Measurements from ENCODE around the gene SGMS1. TPM values are rescaled to one million over a fixed set of nuclear protein-coding genes. Genes with fewer than 3 reads are reported as not detected.
A peak's percentile ranks its signal among the peaks of the same experiment; 100 is the strongest.

SGMS1 gene
- total RNA-seq, 1 donor from 2014 or later: 54.7 TPM

DNA sequence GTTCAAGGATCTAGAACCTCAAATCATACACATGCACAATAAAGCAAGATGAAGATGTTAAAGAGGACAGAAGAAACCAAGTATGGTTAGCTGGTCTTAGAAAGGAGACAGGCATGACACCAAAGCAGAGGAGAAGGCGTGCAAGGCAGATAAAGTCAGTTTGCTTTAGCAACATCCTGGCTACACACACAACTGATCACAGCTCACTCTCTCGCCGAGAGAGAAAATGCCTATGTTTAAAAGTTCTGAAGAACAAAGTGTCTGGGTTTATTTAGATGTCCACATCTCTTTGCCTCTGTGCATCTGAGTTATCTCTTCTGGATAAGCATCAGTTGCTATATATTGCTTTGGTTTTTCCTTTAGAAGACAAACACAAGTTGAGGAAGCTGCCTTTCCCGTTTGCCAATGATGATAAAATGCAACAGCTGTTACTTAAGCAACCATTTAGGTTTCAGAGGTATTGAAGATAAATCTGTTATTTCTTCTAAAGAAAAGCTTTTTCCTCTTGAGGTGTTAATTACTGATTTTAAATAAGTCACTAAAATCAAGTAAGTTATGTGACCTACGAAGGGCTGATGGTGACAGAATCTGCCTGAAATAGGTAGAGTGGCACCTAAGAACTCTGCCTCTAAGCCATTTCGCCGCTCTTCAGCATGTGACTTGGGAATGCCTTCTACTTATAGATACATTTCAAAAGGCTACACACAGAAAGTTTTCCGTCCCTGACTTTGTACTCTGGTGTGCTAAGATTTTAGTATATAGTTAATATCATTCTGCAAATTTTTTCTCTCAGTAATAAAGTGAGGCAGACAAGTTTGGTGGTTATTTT is 226.2 kb downstream of the SGMS1 start:
- intact Hi-C loops (cut with DNase I): no loop called here
- ATAC-seq (no peak), DNase-seq (ENCODE audit: low spot score) (no peak)

DNA sequence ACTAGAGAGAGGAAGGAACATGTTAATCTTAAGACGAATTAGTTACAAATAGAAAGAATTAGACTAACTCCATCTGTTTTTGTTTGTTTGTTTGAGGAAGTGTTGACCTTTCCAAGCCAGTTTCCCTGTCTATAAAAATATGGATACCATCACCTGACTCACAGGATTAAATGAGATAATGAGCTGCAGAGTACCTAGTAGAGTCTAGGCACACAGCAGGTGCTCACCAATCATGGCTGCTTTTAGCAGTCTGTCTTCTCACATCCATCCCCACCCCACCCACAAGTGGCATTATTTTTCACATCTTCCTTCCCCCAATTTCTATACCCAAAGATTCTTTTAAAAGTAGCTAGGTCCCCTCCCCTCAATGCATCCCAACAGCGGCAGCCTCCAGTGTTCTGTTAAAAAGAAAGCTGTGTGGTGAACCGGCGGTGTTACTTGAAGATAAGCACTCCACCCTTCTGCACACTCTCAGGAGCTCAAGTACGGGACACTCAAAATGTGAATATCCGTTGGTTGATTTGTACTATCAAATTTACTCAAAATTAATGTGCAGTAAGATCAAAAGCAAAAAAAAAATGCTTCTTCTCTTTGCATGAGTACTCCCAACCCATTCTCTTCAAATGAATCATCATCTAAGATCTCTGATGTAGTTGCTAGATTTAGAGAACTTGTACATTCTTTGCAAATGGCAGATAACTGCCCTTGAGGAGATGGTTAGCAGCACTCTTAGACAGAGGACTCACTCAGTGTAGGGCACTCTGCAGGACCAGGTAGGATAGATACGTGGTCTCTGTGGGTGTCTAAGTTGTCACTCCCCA is 227.1 kb downstream of the SGMS1 start:
- no peak for ATAC-seq
- no peak for DNase-seq (ENCODE audit: low spot score)
- intact Hi-C loops (cut with DNase I): no loop called here

DNA sequence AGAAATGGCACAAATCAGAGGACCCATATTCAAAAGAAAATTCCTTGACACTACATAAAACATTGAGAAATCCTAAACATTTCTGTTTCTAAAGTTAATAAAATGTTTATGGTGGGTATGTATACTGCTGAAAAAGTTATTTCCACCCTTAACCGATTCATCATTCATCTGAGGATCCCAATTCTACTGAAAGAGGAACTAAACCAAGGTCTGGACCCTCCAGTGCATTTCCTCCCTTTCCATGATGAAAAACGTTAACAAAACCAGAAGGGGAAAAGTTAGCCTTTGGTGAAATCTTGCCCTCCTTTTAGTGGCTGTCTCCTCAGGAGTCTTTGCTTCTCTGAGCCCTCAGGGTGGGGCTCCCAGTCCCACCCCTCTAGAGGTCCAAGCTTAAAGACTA is 227.9 kb downstream of the SGMS1 start:
- intact Hi-C loops (cut with DNase I): no loop called here
- ATAC-seq (no peak), DNase-seq (ENCODE audit: low spot score) (no peak)

DNA sequence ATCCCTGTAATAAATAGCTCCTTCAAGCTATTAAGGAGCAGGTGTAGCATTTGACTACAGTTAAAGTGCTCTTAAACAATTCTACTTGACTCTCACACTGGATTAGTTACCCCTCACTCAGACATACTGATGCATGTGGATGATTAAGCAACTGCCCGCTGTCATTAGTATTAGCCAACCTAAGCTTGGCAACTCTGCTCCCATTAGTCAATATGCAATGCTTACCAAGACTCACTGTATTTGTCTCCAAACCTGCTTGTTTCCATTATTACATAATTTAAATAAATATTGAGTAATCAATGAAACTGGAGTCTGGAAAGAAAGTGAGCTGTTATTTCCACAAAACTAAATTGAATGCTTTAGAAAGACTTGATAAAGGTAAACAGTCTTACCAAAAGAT is 228.5 kb downstream of the SGMS1 start:
- DNase-seq (ENCODE audit: low spot score) (no peak), ATAC-seq (peak; percentile 80)
- intact Hi-C loops (cut with DNase I): no loop called here

DNA sequence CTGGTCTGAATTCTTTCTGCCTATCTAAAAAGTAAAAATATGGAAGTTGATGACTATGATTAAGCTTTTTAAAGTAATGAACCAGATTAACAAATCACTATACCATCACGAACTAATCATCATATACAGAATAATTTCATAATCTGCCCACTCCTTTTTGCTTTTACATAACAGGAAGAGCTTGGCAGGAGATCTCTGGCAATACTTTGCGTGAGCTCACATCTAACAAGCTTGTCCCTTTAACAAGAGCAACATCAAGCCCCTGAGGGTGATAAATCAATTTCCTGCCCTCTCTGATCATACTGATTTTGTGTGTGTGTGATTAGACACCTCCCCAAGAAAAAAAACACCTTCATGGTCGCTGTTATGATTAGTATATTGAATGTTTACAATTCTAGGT is 228.9 kb downstream of the SGMS1 start:
- intact Hi-C loops (cut with DNase I): no loop called here
- DNase-seq (ENCODE audit: low spot score) (no peak), ATAC-seq (peak; percentile 50)

DNA sequence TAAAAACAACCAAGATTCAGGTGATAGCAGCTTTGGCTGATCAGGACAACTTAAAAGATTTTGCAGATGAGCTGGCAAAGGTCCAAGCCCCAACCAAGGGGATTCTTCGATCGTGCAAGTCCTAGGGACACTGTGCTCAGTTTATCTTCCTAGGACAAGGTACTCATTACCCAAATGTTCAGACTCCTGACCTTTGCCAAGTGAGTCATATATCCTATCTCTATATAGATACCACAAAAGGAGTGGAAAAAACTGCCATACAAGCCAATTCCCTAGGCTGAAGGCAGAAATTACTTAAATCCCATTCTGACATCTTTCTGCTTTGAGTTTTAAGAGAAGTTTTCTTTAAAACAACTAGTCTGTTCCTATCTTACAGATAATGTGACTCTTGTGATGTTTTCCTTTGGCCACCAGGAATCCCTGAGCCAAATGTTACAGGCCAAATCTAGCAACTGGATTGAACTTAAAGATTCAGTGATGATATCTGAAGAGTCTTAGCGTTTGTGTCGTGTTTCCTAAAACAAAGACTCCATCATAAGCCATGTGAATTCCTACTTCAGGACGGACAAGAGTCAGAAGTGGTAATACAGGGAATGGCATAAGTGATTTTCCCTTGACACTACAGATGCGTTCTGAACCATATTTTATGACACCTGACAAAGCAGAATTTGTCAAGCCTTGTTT is 229.8 kb downstream of the SGMS1 start:
- intact Hi-C loops (cut with DNase I): no loop called here
- ATAC-seq (no peak), DNase-seq (ENCODE audit: low spot score) (no peak)

DNA sequence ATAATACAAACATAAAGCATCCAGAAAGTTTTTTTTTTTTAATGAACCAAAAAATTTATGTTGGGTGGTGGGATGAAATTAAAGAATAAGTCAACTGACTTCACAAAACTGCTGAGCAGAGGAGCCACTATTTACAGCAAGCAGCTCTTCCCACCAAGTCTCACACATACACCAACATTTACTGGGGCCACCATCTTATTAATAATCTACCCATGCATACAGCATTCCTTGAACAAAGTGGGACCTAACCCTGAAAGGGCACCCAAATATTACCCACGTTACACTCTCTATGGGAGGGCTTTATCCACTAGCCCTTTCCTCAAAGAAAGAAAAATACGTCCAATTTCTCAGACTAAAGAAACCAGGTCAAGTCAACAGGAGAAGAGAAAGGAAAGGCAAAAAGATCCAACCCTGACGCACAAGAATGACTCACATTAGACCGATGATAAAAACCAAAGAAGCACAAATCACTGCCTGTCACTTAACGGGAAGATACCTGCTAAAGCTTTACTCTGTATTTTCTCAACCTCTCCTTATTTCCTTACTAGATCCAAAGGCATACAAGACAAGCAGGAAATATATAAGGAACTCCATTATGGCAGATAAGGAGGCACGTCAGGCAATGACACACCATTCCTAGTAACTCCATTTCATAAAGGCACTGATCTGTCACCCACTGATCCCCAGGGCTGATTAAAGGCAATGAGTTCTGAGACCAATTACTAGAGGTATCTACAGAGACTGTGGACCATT is 230.6 kb downstream of the SGMS1 start:
- no peak for ATAC-seq
- DNase-seq (ENCODE audit: low spot score): no peak
- intact Hi-C loops (cut with DNase I): no loop called here

DNA sequence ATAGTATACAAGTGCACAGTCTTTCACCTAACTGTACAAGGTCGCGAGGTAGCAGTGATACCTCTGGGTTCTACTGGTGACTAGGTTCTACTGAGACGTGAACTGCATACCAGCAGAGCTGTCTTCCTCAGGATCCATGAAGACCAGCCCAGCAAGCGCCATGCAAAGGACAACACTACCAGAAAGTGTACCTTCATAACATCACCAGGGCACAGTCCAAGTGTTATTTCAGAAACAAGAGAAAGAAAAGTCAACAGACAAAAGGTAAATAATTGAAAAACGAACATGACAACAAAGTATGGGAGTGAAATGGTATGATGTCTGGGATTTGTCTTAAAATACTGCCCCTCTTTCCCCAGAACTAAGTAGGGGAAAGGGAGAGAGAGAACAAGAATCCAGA is 231.3 kb downstream of the SGMS1 start:
- ATAC-seq (no peak), DNase-seq (ENCODE audit: low spot score) (no peak)
- intact Hi-C loops (cut with DNase I): no loop called here

DNA sequence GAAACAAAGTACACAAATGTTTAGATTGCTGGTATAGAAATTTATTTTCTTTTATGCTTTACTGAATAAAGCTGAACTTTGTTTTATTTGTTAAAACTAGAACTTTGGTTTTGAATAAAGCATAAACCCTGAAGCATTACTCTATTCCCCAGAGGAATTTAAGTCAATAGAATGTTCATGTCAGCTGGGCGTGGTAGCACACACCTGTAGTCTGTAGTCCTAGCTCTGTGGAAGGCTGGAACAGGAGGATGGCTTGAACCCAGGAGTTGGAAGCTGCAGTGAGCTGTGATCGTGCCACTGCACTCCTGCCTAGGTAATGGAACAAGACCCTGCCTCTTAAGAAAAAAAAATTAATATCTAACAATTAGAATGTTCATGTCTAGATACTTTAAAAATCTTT is 233.5 kb downstream of the SGMS1 start:
- DNase-seq (ENCODE audit: low spot score) (no peak), ATAC-seq (no peak)
- intact Hi-C loops (cut with DNase I): no loop called here

DNA sequence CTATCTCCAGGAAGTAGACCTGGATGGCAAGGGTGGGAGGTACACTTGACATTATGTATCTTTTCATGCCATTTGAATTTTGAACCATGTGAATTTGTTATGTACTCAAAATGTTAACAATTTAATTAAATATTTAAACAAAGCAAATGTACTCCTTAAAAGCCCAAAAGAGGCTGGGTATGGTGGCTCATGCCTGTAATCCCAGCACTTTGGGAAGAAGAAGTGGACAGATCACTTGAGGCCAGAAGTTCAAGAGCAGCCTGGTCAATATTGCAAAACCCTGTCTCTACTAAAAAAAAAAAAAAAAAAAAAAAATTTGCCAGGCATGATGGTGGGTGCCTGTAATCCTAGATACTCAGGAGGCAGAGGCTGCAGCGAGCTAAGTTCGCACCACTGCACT is 235.6 kb downstream of the SGMS1 start:
- ATAC-seq (no peak), DNase-seq (ENCODE audit: low spot score) (no peak)
- intact Hi-C loops (cut with DNase I): no loop called here

DNA sequence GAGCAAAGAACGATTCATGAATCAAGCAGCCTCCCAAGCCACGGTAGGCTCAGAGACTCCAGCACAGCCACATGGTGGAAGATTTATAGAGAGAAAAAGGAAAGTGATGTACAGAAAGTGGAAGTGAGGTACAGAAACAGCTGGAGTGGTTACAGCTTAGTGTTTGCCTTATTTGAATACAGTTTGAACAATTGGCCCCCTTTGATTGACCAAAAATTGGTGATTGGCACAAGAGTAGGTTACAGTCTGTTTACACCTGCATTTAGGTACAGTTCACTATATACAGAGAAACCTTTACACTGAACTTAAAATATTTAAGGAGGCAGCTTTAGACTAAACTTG is 236.1 kb downstream of the SGMS1 start:
- no peak for DNase-seq (ENCODE audit: low spot score)
- intact Hi-C loops (cut with DNase I): no loop called here
- no peak for ATAC-seq

DNA sequence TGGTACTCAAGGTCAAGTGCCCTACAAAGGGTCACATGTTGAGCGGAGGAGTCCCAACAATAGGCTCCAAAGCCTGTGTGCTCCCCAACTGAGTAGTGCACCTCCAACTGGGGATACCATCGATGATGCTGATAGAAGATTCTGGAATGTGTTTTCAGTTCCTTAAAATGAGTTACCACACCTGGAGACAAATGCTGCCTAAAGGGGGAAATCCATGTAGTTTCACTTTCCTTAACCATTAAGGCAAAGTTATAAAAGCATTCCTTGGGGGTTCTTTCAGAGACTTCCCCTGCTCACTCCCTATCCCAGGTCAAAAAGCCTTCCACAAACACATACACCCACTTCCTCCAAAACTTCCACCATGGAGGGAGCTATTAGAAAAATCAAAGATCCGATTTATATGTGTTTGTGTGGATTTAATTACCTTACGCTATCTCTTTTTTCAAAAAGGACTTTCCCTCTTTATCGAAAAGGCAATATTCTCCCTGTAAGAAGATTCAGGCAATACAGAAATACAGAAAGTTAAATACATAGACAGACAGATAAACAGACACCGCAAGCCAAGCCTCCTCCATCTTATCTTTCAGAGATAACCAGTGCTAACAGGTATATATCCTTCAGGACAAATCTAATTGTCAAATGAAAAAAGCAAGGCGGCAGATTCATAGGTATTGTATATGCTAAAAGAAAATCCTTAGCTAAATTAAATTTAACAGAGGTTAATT is 236.6 kb downstream of the SGMS1 start:
- intact Hi-C loops (cut with DNase I): no loop called here
- no peak for DNase-seq (ENCODE audit: low spot score)
- no peak for ATAC-seq

DNA sequence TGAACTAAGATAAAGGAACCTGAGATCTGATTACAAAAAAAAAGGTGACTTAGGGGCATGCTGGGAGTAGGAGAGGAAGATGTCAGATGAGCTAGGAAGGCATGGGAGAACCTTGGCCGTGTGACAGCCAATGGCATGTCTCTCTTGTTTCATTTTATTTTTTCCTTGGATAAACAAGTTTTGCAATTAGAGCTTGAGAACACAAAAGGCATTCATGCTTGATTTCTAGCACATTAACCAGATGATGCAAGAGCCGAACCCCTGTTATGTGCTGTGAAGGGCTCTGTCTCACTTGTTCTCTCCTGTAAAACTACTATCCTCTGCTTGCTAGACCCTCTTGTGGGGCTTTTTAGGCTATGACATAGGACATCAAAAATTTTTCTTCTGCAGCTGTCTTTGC is 238.1 kb downstream of the SGMS1 start:
- peak; percentile 91 for ATAC-seq
- intact Hi-C loops (cut with DNase I): no loop called here
- peak; percentile 68 for DNase-seq (ENCODE audit: low spot score)

DNA sequence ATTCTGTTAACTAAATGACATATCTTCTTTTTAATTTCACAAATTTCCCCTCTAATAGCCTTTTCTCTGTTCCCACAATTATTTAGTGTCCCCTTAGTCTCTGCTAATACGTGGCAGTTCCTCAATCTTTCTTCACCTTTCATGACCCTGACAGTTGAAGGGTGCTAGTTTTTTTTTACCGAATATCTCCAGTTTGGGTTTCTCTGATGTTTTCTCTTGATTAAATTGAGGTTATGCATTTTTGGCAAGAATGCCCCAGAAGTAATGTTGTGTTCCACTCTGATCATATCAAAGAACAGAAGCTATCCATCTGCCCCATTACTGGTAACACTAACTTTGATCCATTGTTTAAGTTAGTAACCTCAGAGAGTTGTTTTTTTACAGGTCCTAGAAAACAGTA is 238.9 kb downstream of the SGMS1 start:
- intact Hi-C loops (cut with DNase I): no loop called here
- no peak for ATAC-seq

DNA sequence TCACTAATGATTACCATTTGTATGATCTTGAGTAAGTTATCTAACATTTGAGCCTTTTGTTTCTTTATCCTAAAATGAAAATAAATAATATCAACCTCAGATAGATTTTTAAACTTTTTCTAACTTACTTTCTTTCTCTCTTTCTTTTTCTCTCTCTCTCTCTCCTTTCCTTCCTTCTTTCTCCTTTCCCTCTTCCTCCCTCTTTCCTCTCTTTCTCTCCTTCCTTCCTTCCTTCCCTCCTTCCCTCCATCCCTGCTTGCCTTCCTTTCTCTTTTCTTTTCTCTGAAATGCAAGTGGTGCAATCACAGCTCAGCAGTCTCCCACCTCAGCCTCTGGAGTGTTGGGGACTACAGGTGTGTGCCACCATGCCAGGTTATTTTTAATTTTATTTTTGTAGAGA is 239.5 kb downstream of the SGMS1 start:
- DNase-seq (ENCODE audit: low spot score) (no peak), ATAC-seq (no peak)
- intact Hi-C loops (cut with DNase I): no loop called here

More for the DNA sequence above, 238.9 kb downstream of the SGMS1 start:
- DNase-seq (ENCODE audit: low spot score): no peak

DNA sequence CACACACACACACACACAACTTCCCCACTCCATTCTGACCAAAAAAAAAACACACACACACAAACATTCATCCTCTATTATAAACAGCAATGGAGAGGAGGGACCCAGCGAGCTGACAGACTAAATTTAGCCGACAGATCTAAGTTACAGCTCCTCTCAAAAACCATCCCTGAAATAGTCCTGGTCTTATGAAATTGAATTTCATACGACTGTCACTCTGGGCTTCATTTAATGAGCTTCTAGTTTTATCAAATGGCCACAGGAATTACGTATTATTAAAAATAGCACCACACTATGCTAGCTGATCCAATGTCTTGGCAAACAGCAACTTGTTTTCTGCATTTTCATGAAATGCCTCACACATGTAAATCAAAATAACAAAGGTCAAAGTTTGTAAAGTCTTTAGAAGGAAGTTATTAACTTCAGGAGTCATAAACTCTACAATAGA is 241.2 kb downstream of the SGMS1 start:
- peak; percentile 2 for ATAC-seq

DNA sequence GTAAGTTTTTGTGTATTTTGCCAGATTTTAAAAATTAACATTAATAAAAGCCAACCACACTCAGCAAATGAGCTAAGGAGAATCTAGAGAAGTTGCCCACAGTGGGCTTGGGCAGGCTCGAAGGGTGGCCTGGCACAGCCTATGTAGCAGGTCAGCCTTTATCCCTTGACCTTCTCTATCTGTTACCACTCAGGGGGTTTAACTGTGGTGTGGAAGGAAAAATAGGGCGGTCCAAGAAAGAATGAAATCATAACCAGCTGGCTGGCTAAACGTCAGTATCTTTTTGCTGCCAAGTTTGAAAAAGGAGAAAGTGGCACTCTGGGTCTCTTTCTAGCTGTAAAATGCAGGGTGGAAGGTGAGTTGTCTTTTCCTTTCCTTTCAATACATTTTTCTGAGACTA is 242.1 kb downstream of the SGMS1 start:
- ATAC-seq (peak; percentile 73), DNase-seq (ENCODE audit: low spot score) (no peak)
- intact Hi-C loops (cut with DNase I): no loop called here

More for the DNA sequence above, 241.2 kb downstream of the SGMS1 start:
- no peak for DNase-seq (ENCODE audit: low spot score)
- intact Hi-C loops (cut with DNase I): no loop called here

DNA sequence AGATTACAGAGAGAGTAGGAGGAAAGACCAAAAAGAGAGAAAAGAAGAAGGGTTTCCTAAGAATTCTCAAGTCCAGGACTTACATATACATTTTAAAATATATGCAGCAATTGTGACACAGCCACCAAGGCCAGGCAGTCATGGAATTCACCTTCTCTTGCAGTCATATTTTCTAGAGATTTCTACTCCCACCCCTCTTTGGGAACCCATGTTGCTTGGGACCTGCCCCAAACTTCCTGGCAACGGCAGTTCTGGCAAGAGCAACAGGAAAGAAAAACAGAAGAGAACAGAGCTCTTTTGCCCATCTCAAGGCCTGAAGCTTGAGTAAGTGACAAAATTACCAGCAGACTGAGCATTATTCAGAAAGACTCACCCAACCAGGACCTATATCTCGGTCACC is 244.1 kb downstream of the SGMS1 start:
- ATAC-seq: no peak
- intact Hi-C loops (cut with DNase I): no loop called here
- DNase-seq (ENCODE audit: low spot score): no peak

DNA sequence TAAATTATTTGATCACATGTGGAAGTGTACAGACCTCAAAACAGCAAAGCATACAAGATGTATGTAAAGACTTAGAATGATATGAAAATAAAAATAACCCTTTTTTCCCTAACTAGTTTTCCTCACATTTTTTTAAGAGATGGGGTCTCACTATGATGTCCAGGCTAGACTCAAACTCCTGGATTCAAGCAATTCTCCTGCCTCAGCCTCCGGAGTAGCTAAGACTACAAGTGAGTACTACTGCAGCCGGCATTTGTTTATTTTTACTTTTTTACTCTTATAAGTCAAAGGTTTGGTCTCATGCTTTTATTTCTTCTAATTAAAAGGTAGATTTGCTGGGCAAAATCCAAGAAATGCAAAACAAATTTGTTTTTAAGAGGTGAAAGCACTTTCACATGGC is 248.0 kb downstream of the SGMS1 start:
- ATAC-seq (no peak), DNase-seq (ENCODE audit: low spot score) (no peak)
- intact Hi-C loops (cut with DNase I): no loop called here

Measured in sciatic nerve (tissue), 2 donors.